Neural cell (in vitro differentiated cells): Measurements from ENCODE around the gene ZNF608. TPM values are rescaled to one million over a fixed set of nuclear protein-coding genes. Genes with fewer than 3 reads are reported as not detected.

Experiments
- H2AFZ ChIP-seq: fragments of 200-600, 300-800 bp; sonication (generic), shearing (Covaris generic); 2 replicates; pipeline ENCODE4 v1.6.0; 2014; ENCODE audit warnings: low read depth, mild to moderate bottlenecking, antibody characterized with exemption, low read length, moderate library complexity
- H3F3A ChIP-seq: fragments of 200-600 bp; shearing (Covaris generic); 2 replicates; pipeline ENCODE4 v1.6.1; 2016; ENCODE audit warnings: mild to moderate bottlenecking, moderate library complexity, mixed read lengths, antibody characterized with exemption, low read length; ENCODE audit not compliant: insufficient read depth, poor library complexity, severe bottlenecking
- H3K27ac ChIP-seq: fragments of 200-600, 300-800 bp; sonication (generic), shearing (Covaris generic); 2 replicates; pipeline ENCODE4 v1.5.1; 2014; ENCODE audit warnings: mild to moderate bottlenecking, low read length, moderate library complexity
- H3K27me3 ChIP-seq: fragments of 300-800, 200-600 bp; sonication (generic), shearing (Covaris generic); 2 replicates; pipeline ENCODE4 v1.6.0; 2014; ENCODE audit warnings: mild to moderate bottlenecking, low read depth, low read length, moderate library complexity; ENCODE audit not compliant: insufficient read depth
- H3K36me3 ChIP-seq: fragments of 300-800, 200-600 bp; sonication (generic), shearing (Covaris generic); 2 replicates; pipeline ENCODE4 v1.5.1; 2014; ENCODE audit warnings: mild to moderate bottlenecking, antibody characterized with exemption, low read length, moderate library complexity; ENCODE audit not compliant: insufficient read depth
- H3K4me2 ChIP-seq: fragments of 300-800, 200-600 bp; sonication (generic), shearing (Covaris generic); 2 replicates; pipeline ENCODE4 v1.6.0; 2014; ENCODE audit warnings: mild to moderate bottlenecking, low read length
- H3K4me3 ChIP-seq: fragments of 300-800, 200-600 bp; sonication (generic), shearing (Covaris generic); 2 replicates; pipeline ENCODE4 v1.5.1; 2014; ENCODE audit warnings: mild to moderate bottlenecking, low read length, moderate library complexity
- H3K79me2 ChIP-seq: fragments of 200-600 bp; shearing (Covaris generic); replicated peaks from 2 replicates; pipeline ENCODE4 v1.6.0; 2014; ENCODE audit warnings: mild to moderate bottlenecking, low read length, moderate library complexity; ENCODE audit not compliant: insufficient read depth
- H3K9ac ChIP-seq: fragments of 300-800, 200-600 bp; sonication (generic), shearing (Covaris generic); 2 replicates; pipeline ENCODE4 v1.6.1; 2016; ENCODE audit warnings: mild to moderate bottlenecking, low read length, mixed read lengths
- H3K9me2 ChIP-seq: fragments of 200-600 bp; shearing (Covaris generic); 2 replicates; pipeline ENCODE4 v1.6.1; 2016; ENCODE audit warnings: mild to moderate bottlenecking, low read length, mixed read lengths; ENCODE audit not compliant: insufficient read depth
- H3K9me3 ChIP-seq: fragments of 200-600, 300-800 bp; sonication (generic), shearing (Covaris generic); 2 replicates; pipeline ENCODE4 v1.6.1; 2016; ENCODE audit warnings: mild to moderate bottlenecking, mixed run types, low read length, moderate library complexity, mixed read lengths
- H4K20me1 ChIP-seq: fragments of 200-600 bp; shearing (Covaris generic); 2 replicates; pipeline ENCODE4 v1.6.1; 2016; ENCODE audit warnings: mild to moderate bottlenecking, mixed run types; ENCODE audit not compliant: insufficient read depth
- CTCF ChIP-seq: fragments of 450-650 bp; IDR thresholded peaks from 2 replicates; pipeline ENCODE4 v1.5.1; 2014; ENCODE audit warnings: antibody characterized with exemption, mild to moderate bottlenecking, moderate library complexity; ENCODE audit not compliant: poor library complexity, severe bottlenecking
- EP300 ChIP-seq: fragments of 450-650 bp; conservative IDR thresholded peaks from 2 replicates; pipeline ENCODE4 v1.6.1; 2014; ENCODE audit warnings: antibody characterized with exemption, mild to moderate bottlenecking, moderate library complexity; ENCODE audit not compliant: poor library complexity, severe bottlenecking
- EZH2 ChIP-seq: fragments of 200-600, 300-800 bp; shearing (Covaris generic), sonication (generic); IDR thresholded peaks from 2 replicates; pipeline ENCODE4 v1.6.1; 2014; ENCODE audit warnings: antibody characterized with exemption, low read length, borderline replicate concordance, mild to moderate bottlenecking; ENCODE audit not compliant: insufficient read depth, poor library complexity, severe bottlenecking
- MXI1 ChIP-seq: fragments of 450-650 bp; conservative IDR thresholded peaks from 2 replicates; pipeline ENCODE4 v1.6.1; 2014; ENCODE audit warnings: antibody characterized with exemption, mild to moderate bottlenecking; ENCODE audit not compliant: poor library complexity, severe bottlenecking
- POLR2AphosphoS5 ChIP-seq: IDR thresholded peaks from 2 replicates; pipeline ENCODE4 v1.6.1; 2012
- RAD21 ChIP-seq: fragments of 450-650 bp; conservative IDR thresholded peaks from 2 replicates; pipeline ENCODE4 v1.6.1; 2014; ENCODE audit warnings: antibody characterized with exemption, mild to moderate bottlenecking, moderate library complexity
- SMC3 ChIP-seq: fragments of 450-650 bp; conservative IDR thresholded peaks from 2 replicates; pipeline ENCODE4 v1.6.1; 2014; ENCODE audit warnings: antibody characterized with exemption, mild to moderate bottlenecking, moderate library complexity; ENCODE audit not compliant: poor library complexity
- TAF1 ChIP-seq: IDR thresholded peaks from 2 replicates; pipeline ENCODE4 v1.6.1; 2012; ENCODE audit warnings: low read depth
- polyA plus RNA-seq: library from polyadenylated mRNA; depleted of rRNA; stranded (reverse); fragments of >200 nt; gene quantifications from 2 replicates; pipeline ENCODE4 v1.2.3, GENCODE V29; 2014
- TF ChIP-seq, protein P1 (sequence below): IDR thresholded peaks from 2 replicates; pipeline ENCODE4 v1.6.1; 2012; ENCODE audit warnings: borderline replicate concordance

ZNF608 gene
- polyA plus RNA-seq, 1 donor from 2014 or later, result 32.4 TPM

DNA sequence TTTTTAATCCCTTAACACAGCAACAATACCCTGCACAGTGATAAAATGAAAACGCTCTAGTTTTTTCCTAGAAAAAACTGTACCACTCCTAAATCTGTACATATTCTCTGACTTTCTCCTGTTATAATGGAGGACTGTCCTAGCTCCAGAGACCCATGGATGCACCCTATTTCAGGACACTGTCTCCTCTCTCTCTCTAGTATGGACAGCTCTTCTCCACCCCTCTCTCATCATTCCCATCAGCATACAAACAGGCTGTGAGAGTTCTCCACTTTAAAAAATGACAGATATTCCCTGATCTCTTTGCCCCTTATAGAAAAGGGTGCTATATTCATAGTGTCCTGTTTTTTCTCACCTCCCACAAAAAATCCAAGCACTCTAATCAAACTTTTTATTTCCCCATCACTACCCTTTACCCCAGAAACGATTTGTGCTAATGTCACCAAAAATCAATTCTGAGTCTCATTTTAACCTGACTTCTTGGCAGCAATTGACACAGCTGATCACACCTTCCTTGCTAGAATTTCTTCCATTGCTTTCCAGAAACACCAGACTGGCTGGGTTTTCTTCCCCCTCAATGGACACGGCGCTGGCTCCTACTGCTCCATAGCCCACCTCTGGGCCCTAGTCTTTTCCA, 20.7 kb downstream of the ZNF608 start:
- no peaks in the 10 kb centered on the region for H3K9me2 ChIP-seq
- H3K4me3 ChIP-seq, result no peak overlapping the region
- no peaks in the 10 kb centered on the region for H3K9me3 ChIP-seq
- peaks cover 100% of the 10 kb centered on the region for H3K79me2 ChIP-seq
- H3K27ac ChIP-seq, result no peak overlapping the region
- H4K20me1 ChIP-seq, result no peaks in the 10 kb centered on the region
- TF ChIP-seq EZH2 (no peak), RAD21 (no peak), POLR2AphosphoS5 (no peak), EP300 (no peak), TAF1 (no peak), MXI1 (no peak), SMC3 (no peak), CTCF (no peak)
- TF ChIP-seq, protein P1, sequence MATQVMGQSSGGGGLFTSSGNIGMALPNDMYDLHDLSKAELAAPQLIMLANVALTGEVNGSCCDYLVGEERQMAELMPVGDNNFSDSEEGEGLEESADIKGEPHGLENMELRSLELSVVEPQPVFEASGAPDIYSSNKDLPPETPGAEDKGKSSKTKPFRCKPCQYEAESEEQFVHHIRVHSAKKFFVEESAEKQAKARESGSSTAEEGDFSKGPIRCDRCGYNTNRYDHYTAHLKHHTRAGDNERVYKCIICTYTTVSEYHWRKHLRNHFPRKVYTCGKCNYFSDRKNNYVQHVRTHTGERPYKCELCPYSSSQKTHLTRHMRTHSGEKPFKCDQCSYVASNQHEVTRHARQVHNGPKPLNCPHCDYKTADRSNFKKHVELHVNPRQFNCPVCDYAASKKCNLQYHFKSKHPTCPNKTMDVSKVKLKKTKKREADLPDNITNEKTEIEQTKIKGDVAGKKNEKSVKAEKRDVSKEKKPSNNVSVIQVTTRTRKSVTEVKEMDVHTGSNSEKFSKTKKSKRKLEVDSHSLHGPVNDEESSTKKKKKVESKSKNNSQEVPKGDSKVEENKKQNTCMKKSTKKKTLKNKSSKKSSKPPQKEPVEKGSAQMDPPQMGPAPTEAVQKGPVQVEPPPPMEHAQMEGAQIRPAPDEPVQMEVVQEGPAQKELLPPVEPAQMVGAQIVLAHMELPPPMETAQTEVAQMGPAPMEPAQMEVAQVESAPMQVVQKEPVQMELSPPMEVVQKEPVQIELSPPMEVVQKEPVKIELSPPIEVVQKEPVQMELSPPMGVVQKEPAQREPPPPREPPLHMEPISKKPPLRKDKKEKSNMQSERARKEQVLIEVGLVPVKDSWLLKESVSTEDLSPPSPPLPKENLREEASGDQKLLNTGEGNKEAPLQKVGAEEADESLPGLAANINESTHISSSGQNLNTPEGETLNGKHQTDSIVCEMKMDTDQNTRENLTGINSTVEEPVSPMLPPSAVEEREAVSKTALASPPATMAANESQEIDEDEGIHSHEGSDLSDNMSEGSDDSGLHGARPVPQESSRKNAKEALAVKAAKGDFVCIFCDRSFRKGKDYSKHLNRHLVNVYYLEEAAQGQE, result no peak
- no peak overlapping the region for H2AFZ ChIP-seq
- H3F3A ChIP-seq, result no peaks in the 10 kb centered on the region
- no peaks in the 10 kb centered on the region for H3K27me3 ChIP-seq
- no peak overlapping the region for H3K4me2 ChIP-seq
- no peak overlapping the region for H3K9ac ChIP-seq
- no peaks in the 10 kb centered on the region for H3K36me3 ChIP-seq

GRCh38 chr5:124725040-124725434, 21.4 kb downstream of the ZNF608 start:
- Histone ChIP-seq H3K4me3 (no peak overlapping the region), H3K9me2 (no peaks in the 10 kb centered on the region), H3K36me3 (no peaks in the 10 kb centered on the region), H3K27me3 (no peaks in the 10 kb centered on the region), H4K20me1 (no peaks in the 10 kb centered on the region), H3K27ac (no peak overlapping the region), H3K79me2 (peaks cover 100% of the 10 kb centered on the region), H3K9me3 (no peaks in the 10 kb centered on the region), H3K4me2 (no peak overlapping the region), H3K9ac (no peak overlapping the region), H2AFZ (no peak overlapping the region), H3F3A (no peaks in the 10 kb centered on the region)
- TF ChIP-seq CTCF (no peak), MXI1 (no peak), EZH2 (no peak), POLR2AphosphoS5 (no peak), RAD21 (no peak)
- TF ChIP-seq, protein P1, result no peak
